WTC11 (cell line): ENCODE results near the gene FTCD. TPM values are rescaled to one million over a fixed set of nuclear protein-coding genes. Genes with fewer than 3 reads are reported as not detected.

Source experiments
- ATAC-seq: fragments of 200-7000 bp; cut with Tn5 transposase; 2 replicates; pipeline ENCODE4 v1.10.0; 2021; ENCODE audit warnings: mild to moderate bottlenecking, moderate library complexity
- CTCF ChIA-PET: fragments of 300-600 bp; sonication (Branson Sonifier 250); formaldehyde crosslinking; loops from one replicate; lab custom pipeline; 2021; ENCODE audit warnings: antibody characterized with exemption; lab: Charles Lee
- POLR2A ChIA-PET: fragments of 350-600 bp; sonication (Branson Sonifier 250); formaldehyde crosslinking; loops from one replicate; lab custom pipeline; 2021; ENCODE audit warnings: antibody characterized with exemption; lab: Charles Lee
- DNase-seq: peaks from one replicate; pipeline ENCODE4 v3.0.0; 2021; ENCODE audit warnings: low spot score
- H3K27ac Mint-ChIP-seq: 2 replicates; pipeline ENCODE4 v1.8.0; 2021; ENCODE audit warnings: mixed read lengths
- H3K27me3 Mint-ChIP-seq: 2 replicates; pipeline ENCODE4 v1.8.0; 2021; ENCODE audit warnings: low read depth, mild to moderate bottlenecking, moderate library complexity, mixed read lengths
- H3K36me3 Mint-ChIP-seq: 2 replicates; pipeline ENCODE4 v1.8.0; 2021; ENCODE audit warnings: mixed read lengths
- H3K4me1 Mint-ChIP-seq: 2 replicates; pipeline ENCODE4 v1.8.0; 2022; ENCODE audit warnings: mixed read lengths
- H3K4me3 Mint-ChIP-seq: 2 replicates; pipeline ENCODE4 v1.8.0; 2021; ENCODE audit warnings: mild to moderate bottlenecking, moderate library complexity, mixed read lengths
- H3K9me3 Mint-ChIP-seq: 2 replicates; pipeline ENCODE4 v1.8.0; 2021; ENCODE audit warnings: mixed read lengths
- ATF1 ChIP-seq: sonication (generic); formaldehyde crosslinking; IDR thresholded peaks from 2 replicates; pipeline ENCODE4 v1.8.1; 2023; ENCODE audit warnings: mild to moderate bottlenecking, moderate library complexity, missing genetic modification reagents
- CREB1 ChIP-seq: sonication (generic); formaldehyde crosslinking; IDR thresholded peaks from 2 replicates; pipeline ENCODE4 v1.8.0; 2023; ENCODE audit warnings: mild to moderate bottlenecking, missing genetic modification reagents
- ELF4 ChIP-seq: sonication (generic); formaldehyde crosslinking; IDR thresholded peaks from 2 replicates; pipeline ENCODE4 v1.8.1; 2022; ENCODE audit warnings: low read depth, mild to moderate bottlenecking, moderate library complexity, missing genetic modification reagents
- ESRRA ChIP-seq: sonication (generic); formaldehyde crosslinking; IDR thresholded peaks from 2 replicates; pipeline ENCODE4 v1.8.1; 2022; ENCODE audit warnings: mild to moderate bottlenecking, missing genetic modification reagents, borderline replicate concordance
- FOXK1 ChIP-seq: sonication (generic); formaldehyde crosslinking; IDR thresholded peaks from 2 replicates; pipeline ENCODE4 v1.8.0; 2022; ENCODE audit warnings: mild to moderate bottlenecking, moderate library complexity, missing genetic modification reagents
- GABPB1 ChIP-seq: sonication (generic); formaldehyde crosslinking; IDR thresholded peaks from 2 replicates; pipeline ENCODE4 v1.8.1; 2023; ENCODE audit warnings: mild to moderate bottlenecking, missing genetic modification reagents
- IRF2 ChIP-seq: sonication (generic); formaldehyde crosslinking; IDR thresholded peaks from 2 replicates; pipeline ENCODE4 v1.8.0; 2022; ENCODE audit warnings: low read depth, missing genetic modification reagents, borderline replicate concordance
- MYBL2 ChIP-seq: sonication (generic); formaldehyde crosslinking; IDR thresholded peaks from 2 replicates; pipeline ENCODE4 v1.8.1; 2023; ENCODE audit warnings: mild to moderate bottlenecking, moderate library complexity, missing genetic modification reagents
- NR1H2 ChIP-seq: sonication (generic); formaldehyde crosslinking; IDR thresholded peaks from 2 replicates; pipeline ENCODE4 v1.9.0; 2021; ENCODE audit warnings: mild to moderate bottlenecking, moderate library complexity, missing genetic modification reagents
- NR2C2 ChIP-seq: sonication (generic); formaldehyde crosslinking; IDR thresholded peaks from 2 replicates; pipeline ENCODE4 v1.8.0; 2022; ENCODE audit warnings: mild to moderate bottlenecking, missing genetic modification reagents
- OVOL2 ChIP-seq: fragments of 250-450 bp; sonication (Bioruptor Pico); IDR thresholded peaks from 2 replicates; pipeline ENCODE4 v1.9.0; 2021; ENCODE audit warnings: mild to moderate bottlenecking, borderline replicate concordance
- SMAD4 ChIP-seq: sonication (generic); formaldehyde crosslinking; IDR thresholded peaks from 2 replicates; pipeline ENCODE4 v1.8.0; 2022; ENCODE audit warnings: mild to moderate bottlenecking, missing genetic modification reagents
- TEAD4 ChIP-seq: sonication (generic); formaldehyde crosslinking; IDR thresholded peaks from 2 replicates; pipeline ENCODE4 v1.8.0; 2022; ENCODE audit warnings: mild to moderate bottlenecking, missing genetic modification reagents
- TP53 ChIP-seq: sonication (generic); formaldehyde crosslinking; IDR thresholded peaks from 2 replicates; pipeline ENCODE4 v1.8.1; 2023; ENCODE audit warnings: mild to moderate bottlenecking, missing genetic modification reagents
- ZNF232 ChIP-seq: sonication (generic); formaldehyde crosslinking; IDR thresholded peaks from 2 replicates; pipeline ENCODE4 v1.8.0; 2022; ENCODE audit warnings: mild to moderate bottlenecking, missing genetic modification reagents
- total RNA-seq: library from RNA; stranded (reverse); gene quantifications from 3 replicates; pipeline ENCODE4 v1.2.3, GENCODE V29; 2021
- TF ChIP-seq, protein P1 (sequence below): sonication (generic); formaldehyde crosslinking; IDR thresholded peaks from 2 replicates; pipeline ENCODE4 v1.8.1; 2023; ENCODE audit warnings: mild to moderate bottlenecking, missing genetic modification reagents
- TF ChIP-seq, protein P2 (sequence below): sonication (generic); formaldehyde crosslinking; IDR thresholded peaks from 2 replicates; pipeline ENCODE4 v1.8.1; 2023; ENCODE audit warnings: mild to moderate bottlenecking, missing genetic modification reagents, moderate library complexity
- TF ChIP-seq, protein P3 (sequence below): sonication (generic); formaldehyde crosslinking; IDR thresholded peaks from 2 replicates; pipeline ENCODE4 v1.8.1; 2023; ENCODE audit warnings: mild to moderate bottlenecking, missing genetic modification reagents, moderate library complexity
- TF ChIP-seq, protein P4 (sequence below): sonication (generic); formaldehyde crosslinking; conservative IDR thresholded peaks from 2 replicates; pipeline ENCODE4 v1.8.1; 2022; ENCODE audit warnings: mild to moderate bottlenecking, missing genetic modification reagents
- TF ChIP-seq, protein P5 (sequence below): sonication (generic); formaldehyde crosslinking; IDR thresholded peaks from 2 replicates; pipeline ENCODE4 v1.8.1; 2022; ENCODE audit warnings: mild to moderate bottlenecking, moderate library complexity, missing genetic modification reagents
- TF ChIP-seq, protein P6 (sequence below): sonication (generic); formaldehyde crosslinking; IDR thresholded peaks from 2 replicates; pipeline ENCODE4 v1.8.0; 2023; ENCODE audit warnings: missing genetic modification reagents
- TF ChIP-seq, protein P7 (sequence below): sonication (generic); formaldehyde crosslinking; IDR thresholded peaks from 2 replicates; pipeline ENCODE4 v1.8.1; 2023; ENCODE audit warnings: mild to moderate bottlenecking, missing genetic modification reagents, borderline replicate concordance
- TF ChIP-seq, protein P8 (sequence below): sonication (generic); formaldehyde crosslinking; IDR thresholded peaks from 2 replicates; pipeline ENCODE4 v1.8.1; 2022; ENCODE audit warnings: low read depth, missing genetic modification reagents, borderline replicate concordance

The FTCD gene
- total RNA-seq, 1 experiment from 2014 or later, result 6.1 TPM

DNA sequence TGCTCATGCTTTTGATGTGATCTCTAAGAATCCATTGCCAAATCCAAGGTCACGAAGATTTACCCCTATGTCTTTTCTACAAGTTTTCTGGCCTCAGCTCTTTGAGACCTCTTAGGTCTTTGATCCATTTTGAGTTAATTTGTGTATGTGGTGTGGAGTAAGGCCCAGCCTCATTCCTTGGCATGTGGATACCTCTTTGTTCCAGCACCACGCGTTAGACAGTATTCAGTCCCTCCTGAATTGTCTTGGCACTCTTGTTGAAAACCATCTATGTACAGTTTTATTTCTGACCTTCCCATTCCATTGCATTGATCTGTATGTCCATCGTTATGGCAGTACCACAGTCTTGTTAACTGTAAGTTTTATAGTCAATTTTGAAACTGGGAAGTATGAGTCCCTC lies 8.0 kb upstream of the FTCD start:
- H3K36me3 Mint-ChIP-seq, result peaks cover 33% of the 10 kb centered on the region
- POLR2A ChIA-PET, result no interaction called here
- no peaks in the 10 kb centered on the region for H3K4me1 Mint-ChIP-seq
- CTCF ChIA-PET, result interaction anchor here (0.5 kb wide), 1 partner anchor 15 kb away, joined by 3 read pairs; no protein-coding TSS in a partner anchor
- no peak overlapping the region for H3K4me3 Mint-ChIP-seq
- ATAC-seq (no peak), DNase-seq (no peak)
- no peaks in the 10 kb centered on the region for H3K27me3 Mint-ChIP-seq
- H3K9me3 Mint-ChIP-seq, result peaks cover 7% of the 10 kb centered on the region; the same call in 1 of the 2 replicates
- no peak for TF ChIP-seq IRF2
- no peak for TF ChIP-seq SMAD4 (CRISPR knock-in tag)
- TF ChIP-seq, protein P1, sequence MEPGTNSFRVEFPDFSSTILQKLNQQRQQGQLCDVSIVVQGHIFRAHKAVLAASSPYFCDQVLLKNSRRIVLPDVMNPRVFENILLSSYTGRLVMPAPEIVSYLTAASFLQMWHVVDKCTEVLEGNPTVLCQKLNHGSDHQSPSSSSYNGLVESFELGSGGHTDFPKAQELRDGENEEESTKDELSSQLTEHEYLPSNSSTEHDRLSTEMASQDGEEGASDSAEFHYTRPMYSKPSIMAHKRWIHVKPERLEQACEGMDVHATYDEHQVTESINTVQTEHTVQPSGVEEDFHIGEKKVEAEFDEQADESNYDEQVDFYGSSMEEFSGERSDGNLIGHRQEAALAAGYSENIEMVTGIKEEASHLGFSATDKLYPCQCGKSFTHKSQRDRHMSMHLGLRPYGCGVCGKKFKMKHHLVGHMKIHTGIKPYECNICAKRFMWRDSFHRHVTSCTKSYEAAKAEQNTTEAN (CRISPR knock-in tag), result no peak
- TF ChIP-seq, protein P2, sequence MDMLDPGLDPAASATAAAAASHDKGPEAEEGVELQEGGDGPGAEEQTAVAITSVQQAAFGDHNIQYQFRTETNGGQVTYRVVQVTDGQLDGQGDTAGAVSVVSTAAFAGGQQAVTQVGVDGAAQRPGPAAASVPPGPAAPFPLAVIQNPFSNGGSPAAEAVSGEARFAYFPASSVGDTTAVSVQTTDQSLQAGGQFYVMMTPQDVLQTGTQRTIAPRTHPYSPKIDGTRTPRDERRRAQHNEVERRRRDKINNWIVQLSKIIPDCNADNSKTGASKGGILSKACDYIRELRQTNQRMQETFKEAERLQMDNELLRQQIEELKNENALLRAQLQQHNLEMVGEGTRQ, result no peak
- TF ChIP-seq ZNF232, result no peak
- TF ChIP-seq ESRRA, result no peak
- TF ChIP-seq, protein P3, sequence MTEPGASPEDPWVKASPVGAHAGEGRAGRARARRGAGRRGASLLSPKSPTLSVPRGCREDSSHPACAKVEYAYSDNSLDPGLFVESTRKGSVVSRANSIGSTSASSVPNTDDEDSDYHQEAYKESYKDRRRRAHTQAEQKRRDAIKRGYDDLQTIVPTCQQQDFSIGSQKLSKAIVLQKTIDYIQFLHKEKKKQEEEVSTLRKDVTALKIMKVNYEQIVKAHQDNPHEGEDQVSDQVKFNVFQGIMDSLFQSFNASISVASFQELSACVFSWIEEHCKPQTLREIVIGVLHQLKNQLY (CRISPR knock-in tag), result no peak
- no peak for TF ChIP-seq ELF4 (CRISPR knock-in tag)
- TF ChIP-seq, protein P4, sequence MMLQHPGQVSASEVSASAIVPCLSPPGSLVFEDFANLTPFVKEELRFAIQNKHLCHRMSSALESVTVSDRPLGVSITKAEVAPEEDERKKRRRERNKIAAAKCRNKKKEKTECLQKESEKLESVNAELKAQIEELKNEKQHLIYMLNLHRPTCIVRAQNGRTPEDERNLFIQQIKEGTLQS (CRISPR knock-in tag), result no peak
- TF ChIP-seq CREB1 (CRISPR knock-in tag), result no peak
- no peak for TF ChIP-seq GABPB1
- H3K27ac Mint-ChIP-seq, result no peak overlapping the region; the same call in 1 of the 2 replicates

DNA sequence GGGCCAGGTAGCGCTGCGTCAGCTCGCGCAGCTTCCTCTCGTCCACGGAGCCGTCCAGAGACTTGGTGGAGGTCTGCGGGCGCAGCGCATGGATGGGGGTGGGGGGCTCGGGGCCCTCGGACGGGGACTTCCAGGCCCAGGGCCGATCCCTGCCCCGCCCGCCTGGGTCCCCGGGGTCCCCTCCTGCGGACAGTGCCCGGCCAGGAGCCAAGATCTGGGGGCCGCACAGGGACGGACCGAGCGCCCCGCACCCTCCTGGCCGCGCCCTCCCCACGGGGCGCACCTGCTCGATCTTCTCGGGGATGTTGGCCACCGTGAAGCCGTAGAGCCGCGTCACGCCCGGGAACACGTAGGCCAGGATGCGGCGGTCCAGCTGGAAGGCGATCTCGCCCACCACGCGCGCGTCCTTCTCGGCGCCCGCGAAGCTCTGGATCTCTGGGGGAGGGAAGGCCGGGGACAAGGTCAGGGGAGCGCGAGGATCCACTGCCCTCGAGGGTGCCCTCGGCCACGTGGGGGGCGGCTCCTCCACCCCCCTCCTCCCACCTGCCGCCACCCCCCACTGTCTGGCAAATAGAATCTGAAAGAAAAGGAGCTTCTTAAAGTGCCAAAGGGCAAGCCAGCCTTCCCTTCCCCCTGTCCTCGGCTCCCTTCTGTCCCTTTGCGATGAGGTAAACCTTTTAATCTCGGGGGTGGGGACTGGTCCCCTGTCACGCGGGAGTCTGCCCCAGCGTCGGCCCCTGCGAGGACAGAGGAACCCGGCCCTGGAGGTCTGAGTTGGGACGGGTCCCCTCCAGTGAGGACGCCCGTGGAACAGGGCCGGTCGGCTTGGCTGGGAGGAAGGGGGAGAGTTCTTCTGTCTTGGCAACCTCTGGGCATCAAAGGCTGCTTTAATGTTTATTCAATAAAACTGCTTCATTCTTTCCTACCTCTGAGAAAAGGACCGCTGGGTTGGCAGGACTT lies 6.5 kb upstream of the FTCD start:
- CTCF ChIA-PET, result interaction anchor here (0.6 to 1.8 kb wide), 4 partner anchors 9 to 241 kb away, joined by 3 to 8 read pairs (median 4); no protein-coding TSS in a partner anchor
- Mint-ChIP-seq H3K27ac (no peak overlapping the region), H3K4me1 (no peaks in the 10 kb centered on the region), H3K27me3 (no peaks in the 10 kb centered on the region), H3K36me3 (peaks cover 30% of the 10 kb centered on the region), H3K4me3 (no peak overlapping the region), H3K9me3 (peaks cover 7% of the 10 kb centered on the region; the same call in 1 of the 2 replicates)
- POLR2A ChIA-PET, result interaction anchor here (1.2 kb wide), 1 partner anchor 9 kb away, joined by 11 read pairs; no protein-coding TSS in a partner anchor
- no peak for DNase-seq
- ATAC-seq, result no peak
- TF ChIP-seq, protein P5, sequence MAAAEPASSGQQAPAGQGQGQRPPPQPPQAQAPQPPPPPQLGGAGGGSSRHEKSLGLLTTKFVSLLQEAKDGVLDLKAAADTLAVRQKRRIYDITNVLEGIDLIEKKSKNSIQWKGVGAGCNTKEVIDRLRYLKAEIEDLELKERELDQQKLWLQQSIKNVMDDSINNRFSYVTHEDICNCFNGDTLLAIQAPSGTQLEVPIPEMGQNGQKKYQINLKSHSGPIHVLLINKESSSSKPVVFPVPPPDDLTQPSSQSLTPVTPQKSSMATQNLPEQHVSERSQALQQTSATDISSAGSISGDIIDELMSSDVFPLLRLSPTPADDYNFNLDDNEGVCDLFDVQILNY, result no peak
- TF ChIP-seq, protein P6, sequence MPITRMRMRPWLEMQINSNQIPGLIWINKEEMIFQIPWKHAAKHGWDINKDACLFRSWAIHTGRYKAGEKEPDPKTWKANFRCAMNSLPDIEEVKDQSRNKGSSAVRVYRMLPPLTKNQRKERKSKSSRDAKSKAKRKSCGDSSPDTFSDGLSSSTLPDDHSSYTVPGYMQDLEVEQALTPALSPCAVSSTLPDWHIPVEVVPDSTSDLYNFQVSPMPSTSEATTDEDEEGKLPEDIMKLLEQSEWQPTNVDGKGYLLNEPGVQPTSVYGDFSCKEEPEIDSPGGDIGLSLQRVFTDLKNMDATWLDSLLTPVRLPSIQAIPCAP, result no peak
- TF ChIP-seq ATF1 (CRISPR knock-in tag) (no peak), NR2C2 (CRISPR knock-in tag) (no peak), FOXK1 (CRISPR knock-in tag) (no peak), ESRRA (no peak), MYBL2 (no peak), SMAD4 (CRISPR knock-in tag) (no peak), NR1H2 (no peak), OVOL2 (CRISPR knock-in tag) (no peak), ELF4 (CRISPR knock-in tag) (no peak), TP53 (CRISPR knock-in tag) (no peak), CREB1 (CRISPR knock-in tag) (no peak), TEAD4 (CRISPR knock-in tag) (no peak)
- TF ChIP-seq, protein P7, sequence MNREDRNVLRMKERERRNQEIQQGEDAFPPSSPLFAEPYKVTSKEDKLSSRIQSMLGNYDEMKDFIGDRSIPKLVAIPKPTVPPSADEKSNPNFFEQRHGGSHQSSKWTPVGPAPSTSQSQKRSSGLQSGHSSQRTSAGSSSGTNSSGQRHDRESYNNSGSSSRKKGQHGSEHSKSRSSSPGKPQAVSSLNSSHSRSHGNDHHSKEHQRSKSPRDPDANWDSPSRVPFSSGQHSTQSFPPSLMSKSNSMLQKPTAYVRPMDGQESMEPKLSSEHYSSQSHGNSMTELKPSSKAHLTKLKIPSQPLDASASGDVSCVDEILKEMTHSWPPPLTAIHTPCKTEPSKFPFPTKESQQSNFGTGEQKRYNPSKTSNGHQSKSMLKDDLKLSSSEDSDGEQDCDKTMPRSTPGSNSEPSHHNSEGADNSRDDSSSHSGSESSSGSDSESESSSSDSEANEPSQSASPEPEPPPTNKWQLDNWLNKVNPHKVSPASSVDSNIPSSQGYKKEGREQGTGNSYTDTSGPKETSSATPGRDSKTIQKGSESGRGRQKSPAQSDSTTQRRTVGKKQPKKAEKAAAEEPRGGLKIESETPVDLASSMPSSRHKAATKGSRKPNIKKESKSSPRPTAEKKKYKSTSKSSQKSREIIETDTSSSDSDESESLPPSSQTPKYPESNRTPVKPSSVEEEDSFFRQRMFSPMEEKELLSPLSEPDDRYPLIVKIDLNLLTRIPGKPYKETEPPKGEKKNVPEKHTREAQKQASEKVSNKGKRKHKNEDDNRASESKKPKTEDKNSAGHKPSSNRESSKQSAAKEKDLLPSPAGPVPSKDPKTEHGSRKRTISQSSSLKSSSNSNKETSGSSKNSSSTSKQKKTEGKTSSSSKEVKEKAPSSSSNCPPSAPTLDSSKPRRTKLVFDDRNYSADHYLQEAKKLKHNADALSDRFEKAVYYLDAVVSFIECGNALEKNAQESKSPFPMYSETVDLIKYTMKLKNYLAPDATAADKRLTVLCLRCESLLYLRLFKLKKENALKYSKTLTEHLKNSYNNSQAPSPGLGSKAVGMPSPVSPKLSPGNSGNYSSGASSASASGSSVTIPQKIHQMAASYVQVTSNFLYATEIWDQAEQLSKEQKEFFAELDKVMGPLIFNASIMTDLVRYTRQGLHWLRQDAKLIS, result no peak
- TF ChIP-seq, protein P8, sequence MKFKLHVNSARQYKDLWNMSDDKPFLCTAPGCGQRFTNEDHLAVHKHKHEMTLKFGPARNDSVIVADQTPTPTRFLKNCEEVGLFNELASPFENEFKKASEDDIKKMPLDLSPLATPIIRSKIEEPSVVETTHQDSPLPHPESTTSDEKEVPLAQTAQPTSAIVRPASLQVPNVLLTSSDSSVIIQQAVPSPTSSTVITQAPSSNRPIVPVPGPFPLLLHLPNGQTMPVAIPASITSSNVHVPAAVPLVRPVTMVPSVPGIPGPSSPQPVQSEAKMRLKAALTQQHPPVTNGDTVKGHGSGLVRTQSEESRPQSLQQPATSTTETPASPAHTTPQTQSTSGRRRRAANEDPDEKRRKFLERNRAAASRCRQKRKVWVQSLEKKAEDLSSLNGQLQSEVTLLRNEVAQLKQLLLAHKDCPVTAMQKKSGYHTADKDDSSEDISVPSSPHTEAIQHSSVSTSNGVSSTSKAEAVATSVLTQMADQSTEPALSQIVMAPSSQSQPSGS (CRISPR knock-in tag), result no peak
